Neural progenitor cell (in vitro differentiated cells): ENCODE measurements around the gene PCBD2.

Source experiments
- CTCF ChIP-seq: fragments of 200-600 bp; sonication (generic); IDR thresholded peaks from 2 replicates; pipeline ENCODE4 v1.5.1; 2017; ENCODE audit warnings: antibody characterized with exemption, mild to moderate bottlenecking
- EZH2 ChIP-seq: fragments of 200-600 bp; sonication (generic); IDR thresholded peaks from 2 replicates; pipeline ENCODE4 v1.6.1; 2017; ENCODE audit warnings: antibody characterized with exemption, mild to moderate bottlenecking, moderate library complexity

GRCh38 chr5:134887593-134888159 is 17.3 kb upstream of the PCBD2 start:
- TF ChIP-seq CTCF (no peak), EZH2 (no peak)
